Right renal pelvis (tissue), 4 donors: ENCODE measurements around the gene CNTF. TPM values are rescaled to one million over a fixed set of nuclear protein-coding genes. Genes with fewer than 3 reads are reported as not detected.
A peak's percentile ranks its signal among the peaks of the same experiment; 100 is the strongest.

ENCODE experiments used
- DNase-seq, 4 donors: peaks; one replicate each; pipeline ENCODE4 v3.0.0-alpha.2; 2013; ENCODE audit warnings: low read depth in 4 of 4, low spot score in 3 of 4, missing footprints in 1 of 4
- polyA plus RNA-seq, 4 donors: library from polyadenylated mRNA; unstranded; fragments of 120-200 nt; gene quantifications; one replicate each; pipeline ENCODE4 v1.2.1, GENCODE V29; 2013; ENCODE audit not compliant: insufficient read length in 4 of 4

CNTF gene
- polyA plus RNA-seq, 4 donors, result 0.97 to 1.5 (median 1.2) TPM

GRCh38 chr11:58600510-58600909, 22.0 kb upstream of the CNTF start:
- DNase-seq, result no peak

GRCh38 chr11:58606930-58607714, 15.3 kb upstream of the CNTF start:
- no peak for DNase-seq

GRCh38 chr11:58608331-58608730, 14.1 kb upstream of the CNTF start:
- DNase-seq, result no peak

- no peak for DNase-seq
Observed at GRCh38 chr11:58609723-58610122, 12.7 kb upstream of the CNTF start.

GRCh38 chr11:58613228-58613627, 9.2 kb upstream of the CNTF start:
- DNase-seq, result no peak

- no peak for DNase-seq
Observed at GRCh38 chr11:58615559-58615958, 6.9 kb upstream of the CNTF start.

- no peak for DNase-seq
Observed at GRCh38 chr11:58616594-58616993, 5.9 kb upstream of the CNTF start.

- no peak for DNase-seq
Observed at GRCh38 chr11:58617976-58618557, 4.4 kb upstream of the CNTF start.

- no peak for DNase-seq
Observed at GRCh38 chr11:58621586-58622262, 741 bp upstream of the CNTF start.

- no peak for DNase-seq
Observed at GRCh38 chr11:58625086-58625485, 2.6 kb downstream of the CNTF start.

GRCh38 chr11:58625826-58626460, 3.5 kb downstream of the CNTF start:
- peak in 3 of 4 donors; percentile 3 to 36 (median 24) for DNase-seq

- no peak for DNase-seq
Observed at GRCh38 chr11:58626934-58627483, 4.5 kb downstream of the CNTF start.

- DNase-seq, result no peak
Observed at GRCh38 chr11:58628446-58628845, 6.0 kb downstream of the CNTF start.

GRCh38 chr11:58629857-58630256, 7.4 kb downstream of the CNTF start:
- DNase-seq, result no peak

- DNase-seq, result no peak
Observed at GRCh38 chr11:58631378-58631777, 8.9 kb downstream of the CNTF start.

- no peak for DNase-seq
Observed at GRCh38 chr11:58632510-58632909, 10.0 kb downstream of the CNTF start.

- DNase-seq, result no peak
Observed at GRCh38 chr11:58636587-58636986, 14.1 kb downstream of the CNTF start.

GRCh38 chr11:58637371-58637770, 14.9 kb downstream of the CNTF start:
- no peak for DNase-seq

GRCh38 chr11:58639103-58639502, 16.6 kb downstream of the CNTF start:
- no peak for DNase-seq

GRCh38 chr11:58639669-58640068, 17.2 kb downstream of the CNTF start:
- DNase-seq, result no peak
